ENCODE data around the gene CA9. TPM values are rescaled to one million over a fixed set of nuclear protein-coding genes. Genes with fewer than 3 reads are reported as not detected.

The CA9 gene
- total RNA-seq, 1 donor from 2014 or later, result not detected

- peak; percentile 53 for DNase-seq (ENCODE audit: low read depth)
- Mint-ChIP-seq H3K4me1 (ENCODE audit: low read depth, unreplicated experiment) (peaks cover 57% of the 10 kb centered on the region), H3K9me3 (ENCODE audit: unreplicated experiment) (no peaks in the 10 kb centered on the region), H3K36me3 (ENCODE audit: low read depth, unreplicated experiment) (peaks cover 36% of the 10 kb centered on the region), H3K27ac (ENCODE audit: unreplicated experiment) (peak overlapping the region; percentile 81), H3K27me3 (ENCODE audit: low read depth, unreplicated experiment) (no peaks in the 10 kb centered on the region), H3K4me3 (ENCODE audit: unreplicated experiment) (peak overlapping the region; percentile 94)
- FAIRE-seq, result no peak
- Histone ChIP-seq H3K36me3 (ENCODE audit: insufficient read depth, low read length) (peaks cover 58% of the 10 kb centered on the region), H3K4me2 (ENCODE audit: low read length) (peak overlapping the region; percentile 100), H4K20me1 (ENCODE audit: insufficient read depth, low read length) (peaks cover 82% of the 10 kb centered on the region), H3K4me3 (ENCODE audit: insufficient read depth, low read depth, low read length) (peak overlapping the region; percentile 97), H3K27me3 (ENCODE audit: insufficient read depth, low read length) (no peaks in the 10 kb centered on the region), H3K4me1 (ENCODE audit: insufficient read depth, low read length) (peaks cover 65% of the 10 kb centered on the region), H3K9ac (ENCODE audit: low read length) (peak overlapping the region; percentile 96), H2AFZ (ENCODE audit: low read depth, low read length) (no peak overlapping the region), H3K9me3 (ENCODE audit: insufficient read depth, low read depth, low read length) (no peaks in the 10 kb centered on the region), H3K79me2 (ENCODE audit: insufficient read depth, low read length) (peaks cover 67% of the 10 kb centered on the region), H3K27ac (ENCODE audit: low read depth, low read length) (peak overlapping the region; percentile 17)
- TF ChIP-seq EZH2 (IDR thresholded peaks at IDR 0.05; ENCODE audit: insufficient read depth, low read length), result no peak
These were observed 12.8 kb downstream of the CA9 start for GRCh38 chr9:35686222-35687203.

- Histone ChIP-seq H3K4me3 (ENCODE audit: insufficient read depth, low read depth, low read length) (peak overlapping the region; percentile 97), H3K9ac (ENCODE audit: low read length) (peak overlapping the region; percentile 96), H3K36me3 (ENCODE audit: insufficient read depth, low read length) (peaks cover 55% of the 10 kb centered on the region), H3K79me2 (ENCODE audit: insufficient read depth, low read length) (peaks cover 67% of the 10 kb centered on the region), H3K27me3 (ENCODE audit: insufficient read depth, low read length) (no peaks in the 10 kb centered on the region), H4K20me1 (ENCODE audit: insufficient read depth, low read length) (peaks cover 74% of the 10 kb centered on the region), H3K4me1 (ENCODE audit: insufficient read depth, low read length) (peaks cover 64% of the 10 kb centered on the region), H3K9me3 (ENCODE audit: insufficient read depth, low read depth, low read length) (no peaks in the 10 kb centered on the region), H3K27ac (ENCODE audit: low read depth, low read length) (peak overlapping the region; percentile 44), H3K4me2 (ENCODE audit: low read length) (peak overlapping the region; percentile 100), H2AFZ (ENCODE audit: low read depth, low read length) (no peak overlapping the region)
- no peaks in the 10 kb centered on the region for H3K27me3 Mint-ChIP-seq (ENCODE audit: low read depth, unreplicated experiment)
- H3K27ac Mint-ChIP-seq (ENCODE audit: unreplicated experiment), result peak overlapping the region; percentile 88
- TF ChIP-seq CTCF (IDR thresholded peaks at IDR 0.05; ENCODE audit: insufficient read depth, low read depth, low read length), result no peak
- no peak for TF ChIP-seq EZH2 (IDR thresholded peaks at IDR 0.05; ENCODE audit: insufficient read depth, low read length)
- FAIRE-seq (no peak), DNase-seq (ENCODE audit: low read depth) (no peak)
- peaks cover 49% of the 10 kb centered on the region for H3K4me1 Mint-ChIP-seq (ENCODE audit: low read depth, unreplicated experiment)
- H3K36me3 Mint-ChIP-seq (ENCODE audit: low read depth, unreplicated experiment), result peaks cover 32% of the 10 kb centered on the region
- no peaks in the 10 kb centered on the region for H3K9me3 Mint-ChIP-seq (ENCODE audit: unreplicated experiment)
- peak overlapping the region; percentile 94 for H3K4me3 Mint-ChIP-seq (ENCODE audit: unreplicated experiment)
These were observed 13.6 kb downstream of the CA9 start for GRCh38 chr9:35687306-35687705.

- Histone ChIP-seq H3K27ac (ENCODE audit: low read depth, low read length) (peak overlapping the region; percentile 78), H3K27me3 (ENCODE audit: insufficient read depth, low read length) (no peaks in the 10 kb centered on the region), H3K4me3 (ENCODE audit: insufficient read depth, low read depth, low read length) (peak overlapping the region; percentile 97), H3K79me2 (ENCODE audit: insufficient read depth, low read length) (peaks cover 67% of the 10 kb centered on the region), H3K9ac (ENCODE audit: low read length) (peak overlapping the region; percentile 96), H4K20me1 (ENCODE audit: insufficient read depth, low read length) (peaks cover 66% of the 10 kb centered on the region), H3K36me3 (ENCODE audit: insufficient read depth, low read length) (peaks cover 47% of the 10 kb centered on the region), H3K9me3 (ENCODE audit: insufficient read depth, low read depth, low read length) (no peaks in the 10 kb centered on the region), H3K4me1 (ENCODE audit: insufficient read depth, low read length) (peaks cover 56% of the 10 kb centered on the region), H3K4me2 (ENCODE audit: low read length) (peak overlapping the region; percentile 100), H2AFZ (ENCODE audit: low read depth, low read length) (no peak overlapping the region)
- Mint-ChIP-seq H3K36me3 (ENCODE audit: low read depth, unreplicated experiment) (peaks cover 26% of the 10 kb centered on the region), H3K27ac (ENCODE audit: unreplicated experiment) (peak overlapping the region; percentile 78), H3K27me3 (ENCODE audit: low read depth, unreplicated experiment) (no peaks in the 10 kb centered on the region), H3K4me3 (ENCODE audit: unreplicated experiment) (peak overlapping the region; percentile 94), H3K9me3 (ENCODE audit: unreplicated experiment) (no peaks in the 10 kb centered on the region), H3K4me1 (ENCODE audit: low read depth, unreplicated experiment) (peaks cover 41% of the 10 kb centered on the region)
- DNase-seq (ENCODE audit: low read depth) (no peak), FAIRE-seq (no peak)
- TF ChIP-seq CTCF (IDR thresholded peaks at IDR 0.05; ENCODE audit: insufficient read depth, low read depth, low read length) (no peak), EZH2 (IDR thresholded peaks at IDR 0.05; ENCODE audit: insufficient read depth, low read length) (no peak)
These were observed 14.3 kb downstream of the CA9 start for GRCh38 chr9:35687972-35688557.

Measured in astrocyte (in vitro differentiated cells and primary cell).